HG03521 (cell line): ENCODE data around the gene PHKA2.
A peak's percentile ranks its signal among the peaks of the same experiment; 100 is the strongest.
"Not testable (repeated sequence)": the region's sequence is repeated elsewhere in the genome, so short reads cannot be mapped to it uniquely, and the experiment has no call there.

Experiments
- ATAC-seq: cut with Tn5 transposase; IDR thresholded peaks from one replicate; pipeline ENCODE4 v1.9.1; 2021; ENCODE audit warnings: mild to moderate bottlenecking, moderate library complexity; ENCODE audit not compliant: unreplicated experiment

The PHKA2 gene

GRCh38 chrX:18872621-18873020, 111.3 kb downstream of the PHKA2 start:
- ATAC-seq, result no peak

GRCh38 chrX:18871970-18872369, 111.9 kb downstream of the PHKA2 start:
- ATAC-seq, result no peak

- no peak for ATAC-seq
These were observed 112.6 kb downstream of the PHKA2 start for GRCh38 chrX:18871161-18871890.

GRCh38 chrX:18864390-18864920, 119.5 kb downstream of the PHKA2 start:
- no peak for ATAC-seq

- ATAC-seq, result no peak
These were observed 122.4 kb downstream of the PHKA2 start for GRCh38 chrX:18861511-18861910.

- ATAC-seq, result no peak
These were observed 127.3 kb downstream of the PHKA2 start for GRCh38 chrX:18856645-18856997.

GRCh38 chrX:18855919-18856644, 127.8 kb downstream of the PHKA2 start:
- peak; percentile 81 for ATAC-seq

- ATAC-seq, result not testable (repeated sequence)
These were observed 136.0 kb downstream of the PHKA2 start for GRCh38 chrX:18847901-18848300.
